ENCODE data around the gene PRR19.

DNA sequence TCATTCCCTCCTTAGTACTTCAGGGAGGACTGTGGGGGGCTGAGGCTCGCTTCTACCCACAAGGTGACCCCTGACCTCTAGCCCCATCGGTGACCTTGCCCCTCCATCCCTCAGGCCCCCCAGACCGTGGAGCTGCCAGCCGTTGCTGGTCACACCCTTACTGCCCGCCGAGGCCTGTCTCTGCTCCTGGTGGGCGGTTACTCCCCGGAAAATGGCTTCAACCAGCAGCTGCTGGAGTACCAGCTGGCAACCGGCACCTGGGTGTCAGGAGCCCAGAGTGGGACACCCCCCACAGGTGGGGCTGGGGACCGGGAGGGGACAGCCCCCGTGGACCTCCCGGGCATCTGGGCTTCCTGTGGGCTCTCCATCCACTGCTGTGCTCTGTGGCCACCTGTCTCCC lies 55.4 kb downstream of the PRR19 start:
- TF ChIP-seq TAF1 (IDR thresholded peaks at IDR 0.05; ENCODE audit: low read depth) (no peak), ZBTB7A (IDR thresholded peaks at IDR 0.05; ENCODE audit: low read depth) (no peak), EP300 (IDR thresholded peaks at IDR 0.05; ENCODE audit: borderline replicate concordance) (no peak), CREB1 (IDR thresholded peaks at IDR 0.05; ENCODE audit: low read depth) (no peak), NFIC (IDR thresholded peaks at IDR 0.05) (no peak), YY1 (IDR thresholded peaks at IDR 0.05; ENCODE audit: low read depth) (no peak)
- TF ChIP-seq, protein P1, sequence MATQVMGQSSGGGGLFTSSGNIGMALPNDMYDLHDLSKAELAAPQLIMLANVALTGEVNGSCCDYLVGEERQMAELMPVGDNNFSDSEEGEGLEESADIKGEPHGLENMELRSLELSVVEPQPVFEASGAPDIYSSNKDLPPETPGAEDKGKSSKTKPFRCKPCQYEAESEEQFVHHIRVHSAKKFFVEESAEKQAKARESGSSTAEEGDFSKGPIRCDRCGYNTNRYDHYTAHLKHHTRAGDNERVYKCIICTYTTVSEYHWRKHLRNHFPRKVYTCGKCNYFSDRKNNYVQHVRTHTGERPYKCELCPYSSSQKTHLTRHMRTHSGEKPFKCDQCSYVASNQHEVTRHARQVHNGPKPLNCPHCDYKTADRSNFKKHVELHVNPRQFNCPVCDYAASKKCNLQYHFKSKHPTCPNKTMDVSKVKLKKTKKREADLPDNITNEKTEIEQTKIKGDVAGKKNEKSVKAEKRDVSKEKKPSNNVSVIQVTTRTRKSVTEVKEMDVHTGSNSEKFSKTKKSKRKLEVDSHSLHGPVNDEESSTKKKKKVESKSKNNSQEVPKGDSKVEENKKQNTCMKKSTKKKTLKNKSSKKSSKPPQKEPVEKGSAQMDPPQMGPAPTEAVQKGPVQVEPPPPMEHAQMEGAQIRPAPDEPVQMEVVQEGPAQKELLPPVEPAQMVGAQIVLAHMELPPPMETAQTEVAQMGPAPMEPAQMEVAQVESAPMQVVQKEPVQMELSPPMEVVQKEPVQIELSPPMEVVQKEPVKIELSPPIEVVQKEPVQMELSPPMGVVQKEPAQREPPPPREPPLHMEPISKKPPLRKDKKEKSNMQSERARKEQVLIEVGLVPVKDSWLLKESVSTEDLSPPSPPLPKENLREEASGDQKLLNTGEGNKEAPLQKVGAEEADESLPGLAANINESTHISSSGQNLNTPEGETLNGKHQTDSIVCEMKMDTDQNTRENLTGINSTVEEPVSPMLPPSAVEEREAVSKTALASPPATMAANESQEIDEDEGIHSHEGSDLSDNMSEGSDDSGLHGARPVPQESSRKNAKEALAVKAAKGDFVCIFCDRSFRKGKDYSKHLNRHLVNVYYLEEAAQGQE (IDR thresholded peaks at IDR 0.05; ENCODE audit: low read depth) = no peak
